CD8-positive, alpha-beta memory T cell (primary cell): ENCODE measurements around the gene FBXO46. TPM values are rescaled to one million over a fixed set of nuclear protein-coding genes. Genes with fewer than 3 reads are reported as not detected.
A peak's percentile ranks its signal among the peaks of the same experiment; 100 is the strongest.

Experiments used
- CTCF ChIA-PET: fragments of 350-600 bp; sonication (Branson Sonifier 250); formaldehyde crosslinking; loops from one replicate; lab custom pipeline; 2021; ENCODE audit warnings: antibody characterized with exemption; lab: Charles Lee
- POLR2A ChIA-PET: fragments of 350-600 bp; sonication (Branson Sonifier 250); formaldehyde crosslinking; loops from one replicate; lab custom pipeline; 2021; ENCODE audit warnings: antibody characterized with exemption; lab: Charles Lee
- DNase-seq, 5 donors: peaks; one replicate each; pipeline versions ENCODE4 v3.0.0 to v3.0.0-alpha.2; 2020 to 2022; ENCODE audit warnings: mixed read lengths in 1 of 5
- H3K27ac ChIP-seq: one replicate; pipeline ENCODE4 v1.7.0; 2013; ENCODE audit warnings: low read depth, mild to moderate bottlenecking, low read length, moderate library complexity
- H3K27me3 ChIP-seq: 2 replicates; pipeline ENCODE4 v1.7.0; 2013; ENCODE audit warnings: low read length, mild to moderate bottlenecking; ENCODE audit not compliant: insufficient read depth, poor library complexity, severe bottlenecking
- H3K36me3 ChIP-seq: 2 replicates; pipeline ENCODE4 v1.7.0; 2013; ENCODE audit warnings: mild to moderate bottlenecking, low read length, moderate library complexity; ENCODE audit not compliant: insufficient read depth
- H3K4me1 ChIP-seq: 2 replicates; pipeline ENCODE4 v1.7.0; 2013; ENCODE audit warnings: mild to moderate bottlenecking, low read length, moderate library complexity; ENCODE audit not compliant: insufficient read depth
- H3K4me3 ChIP-seq: 2 replicates; pipeline ENCODE4 v1.7.0; 2013; ENCODE audit warnings: mild to moderate bottlenecking, low read length
- H3K9me3 ChIP-seq: 2 replicates; pipeline ENCODE4 v1.7.0; 2013; ENCODE audit warnings: mild to moderate bottlenecking, low read length
- H3K27ac Mint-ChIP-seq, 8 donors: one replicate each; pipeline ENCODE4 v1.8.0; 2020 to 2021; ENCODE audit warnings: mixed read lengths in 8 of 8, mild to moderate bottlenecking in 6 of 8, inconsistent platforms in 3 of 8, moderate library complexity in 3 of 8
- H3K27me3 Mint-ChIP-seq, 2 donors: one replicate each; pipeline ENCODE4 v1.8.0; 2020 to 2021; ENCODE audit warnings: mixed read lengths in 2 of 2, mild to moderate bottlenecking in 1 of 2, moderate library complexity in 1 of 2
- H3K36me3 Mint-ChIP-seq, 3 donors: one replicate each; pipeline ENCODE4 v1.8.0; 2020 to 2021; ENCODE audit warnings: mixed read lengths in 3 of 3, inconsistent platforms in 1 of 3, mild to moderate bottlenecking in 1 of 3
- H3K4me1 Mint-ChIP-seq, 3 donors: one replicate each; pipeline ENCODE4 v1.8.0; 2020 to 2021; ENCODE audit warnings: mixed read lengths in 3 of 3, inconsistent platforms in 1 of 3, mild to moderate bottlenecking in 1 of 3
- H3K4me3 Mint-ChIP-seq, 7 donors: one replicate each; pipeline ENCODE4 v1.8.0; 2020 to 2021; ENCODE audit warnings: mixed read lengths in 7 of 7, mild to moderate bottlenecking in 6 of 7, moderate library complexity in 4 of 7, inconsistent platforms in 2 of 7
- H3K9me3 Mint-ChIP-seq, 5 donors: one replicate each; pipeline ENCODE4 v1.8.0; 2020 to 2022; ENCODE audit warnings: mixed read lengths in 5 of 5, mild to moderate bottlenecking in 3 of 5, moderate library complexity in 2 of 5, inconsistent platforms in 1 of 5
- polyA plus RNA-seq: library from polyadenylated mRNA; unstranded; fragments of 300-500 nt; fragmentation: Illumina TruSeq; gene quantifications from one replicate; pipeline ENCODE4 v1.2.3, GENCODE V29; 2021
- total RNA-seq, 2 experiments: library from RNA; stranded (reverse); gene quantifications; one replicate each; pipeline ENCODE4 v1.2.3, GENCODE V29; 2021

FBXO46 gene
- 10 to 100 TPM; 25.2 to 30.4 TPM for total RNA-seq
- 21.1 TPM for polyA plus RNA-seq

GRCh38 chr19:45730368-45731288, at the start of gene FBXO46:
TSS of gene FBXO46 (minus strand) at chr19:45730896. CDS start at chr19:45713495, 17,401 bp downstream.
- Mint-ChIP-seq H3K4me1 (peaks cover 23 to 38% (median 37%) of the 10 kb centered on the region in 3 donors), H3K36me3 (peaks cover 0 to 12% (median 1%) of the 10 kb centered on the region in 3 donors), H3K27ac (peak within 1 kb of the TSS; percentile 16 to 99 (median 90)), H3K27me3 (peaks cover 0 to 1% of the 10 kb centered on the region in 2 donors), H3K4me3 (peak within 1 kb of the TSS; percentile 82 to 99 (median 94)), H3K9me3 (no peaks in the 10 kb centered on the region)
- Histone ChIP-seq H3K27ac (peak within 1 kb of the TSS; percentile 81), H3K4me1 (peaks cover 27% of the 10 kb centered on the region), H3K27me3 (no peaks in the 10 kb centered on the region), H3K36me3 (no peaks in the 10 kb centered on the region), H3K9me3 (no peaks in the 10 kb centered on the region), H3K4me3 (peak within 1 kb of the TSS; percentile 88)
- ChIA-PET POLR2A (interaction anchor here (0.5 to 2.5 kb wide), 8 partner anchors 13 to 1695 kb away, joined by 3 to 19 read pairs (median 4); partner anchors contain the start of genes QPCTL, SIX5 and SNRPD2), CTCF (interaction anchor here (0.7 to 1.6 kb wide), 8 partner anchors 13 to 815 kb away, joined by 3 to 4 read pairs (median 4); partner anchors contain the start of genes QPCTL and SNRPD2)
- peak; percentile 85 to 94 (median 90) for DNase-seq

- H3K4me3 ChIP-seq = no peak overlapping the region
- no peaks in the 10 kb centered on the region for H3K36me3 ChIP-seq
- H3K9me3 ChIP-seq = no peaks in the 10 kb centered on the region
- ChIA-PET CTCF (interaction anchor here (2.4 kb wide), 1 partner anchor 10 kb away, joined by 15 read pairs; the partner anchor contains the start of gene SIX5), POLR2A (no interaction called here)
- peaks cover 18 to 24% (median 18%) of the 10 kb centered on the region in 3 donors for H3K4me1 Mint-ChIP-seq
- peaks cover 20% of the 10 kb centered on the region for H3K4me1 ChIP-seq
- H3K4me3 Mint-ChIP-seq = peak overlapping the region in 2 of 7 donors; percentile 9 to 83
- H3K27me3 ChIP-seq = peaks cover 5% of the 10 kb centered on the region
- peak overlapping the region in 1 of 8 donors; percentile 29 for H3K27ac Mint-ChIP-seq
- no peak overlapping the region for H3K27ac ChIP-seq
- no peak for DNase-seq
- no peaks in the 10 kb centered on the region for H3K9me3 Mint-ChIP-seq
- H3K27me3 Mint-ChIP-seq = peaks cover 11 to 21% of the 10 kb centered on the region in 2 donors
- H3K36me3 Mint-ChIP-seq = peaks cover 2 to 27% (median 14%) of the 10 kb centered on the region in 3 donors
Observed at GRCh38 chr19:45780146-45780447, 49.4 kb upstream of the FBXO46 start.

- POLR2A ChIA-PET = interaction anchor here (1.2 kb wide), 1 partner anchor 10 kb away, joined by 14 read pairs; the partner anchor contains the start of gene SIX5
- Mint-ChIP-seq H3K4me1 (peaks cover 18 to 24% (median 18%) of the 10 kb centered on the region in 3 donors), H3K9me3 (no peaks in the 10 kb centered on the region), H3K4me3 (peak overlapping the region in 6 of 7 donors; percentile 78 to 93 (median 84)), H3K27me3 (peaks cover 11 to 21% of the 10 kb centered on the region in 2 donors), H3K27ac (peak overlapping the region in 5 of 8 donors; percentile 0 to 84 (median 67)), H3K36me3 (peaks cover 2 to 26% (median 14%) of the 10 kb centered on the region in 3 donors)
- Histone ChIP-seq H3K27me3 (peaks cover 5% of the 10 kb centered on the region), H3K36me3 (no peaks in the 10 kb centered on the region), H3K4me3 (peak overlapping the region; percentile 46), H3K9me3 (no peaks in the 10 kb centered on the region), H3K4me1 (peaks cover 20% of the 10 kb centered on the region), H3K27ac (no peak overlapping the region)
- DNase-seq = peak; percentile 60 to 83 (median 81)
- CTCF ChIA-PET = interaction anchor here (1.0 to 2.4 kb wide), 6 partner anchors 10 to 69 kb away, joined by 3 to 15 read pairs (median 4); partner anchors contain the start of genes DMWD and SIX5
Observed at GRCh38 chr19:45779231-45780145, 48.8 kb upstream of the FBXO46 start.

- Mint-ChIP-seq H3K27me3 (peaks cover 11 to 21% of the 10 kb centered on the region in 2 donors), H3K36me3 (peaks cover 2 to 29% (median 14%) of the 10 kb centered on the region in 3 donors), H3K27ac (no peak overlapping the region), H3K4me1 (peaks cover 18 to 24% (median 18%) of the 10 kb centered on the region in 3 donors), H3K4me3 (peak overlapping the region in 2 of 7 donors; percentile 82 to 84), H3K9me3 (no peaks in the 10 kb centered on the region)
- CTCF ChIA-PET = interaction anchor here (1.5 to 2.4 kb wide), 2 partner anchors 8 to 39 kb away, joined by 5 to 15 read pairs; partner anchors contain the start of gene SIX5
- POLR2A ChIA-PET = no interaction called here
- DNase-seq = no peak
- Histone ChIP-seq H3K9me3 (no peaks in the 10 kb centered on the region), H3K27me3 (peaks cover 5% of the 10 kb centered on the region), H3K36me3 (no peaks in the 10 kb centered on the region), H3K4me3 (no peak overlapping the region), H3K27ac (no peak overlapping the region), H3K4me1 (peaks cover 20% of the 10 kb centered on the region)
Observed at GRCh38 chr19:45778010-45778661, 47.4 kb upstream of the FBXO46 start.

GRCh38 chr19:45777395-45777961, 46.8 kb upstream of the FBXO46 start:
- Mint-ChIP-seq H3K4me1 (peaks cover 18 to 24% (median 18%) of the 10 kb centered on the region in 3 donors), H3K9me3 (no peaks in the 10 kb centered on the region), H3K4me3 (no peak overlapping the region), H3K36me3 (peaks cover 2 to 29% (median 14%) of the 10 kb centered on the region in 3 donors), H3K27ac (no peak overlapping the region), H3K27me3 (peaks cover 11 to 21% of the 10 kb centered on the region in 2 donors)
- H3K4me1 ChIP-seq = peaks cover 20% of the 10 kb centered on the region
- no peak overlapping the region for H3K27ac ChIP-seq
- H3K27me3 ChIP-seq = peaks cover 5% of the 10 kb centered on the region
- DNase-seq = no peak
- CTCF ChIA-PET = interaction anchor here (1.4 kb wide), 1 partner anchor 22 kb away, joined by 4 read pairs; no protein-coding TSS in a partner anchor
- POLR2A ChIA-PET = no interaction called here
- H3K36me3 ChIP-seq = no peaks in the 10 kb centered on the region
- H3K4me3 ChIP-seq = no peak overlapping the region
- H3K9me3 ChIP-seq = no peaks in the 10 kb centered on the region

- Mint-ChIP-seq H3K27me3 (peaks cover 4 to 10% of the 10 kb centered on the region in 2 donors), H3K9me3 (no peaks in the 10 kb centered on the region)
- H3K27me3 ChIP-seq = peaks cover 2% of the 10 kb centered on the region
Observed at GRCh38 chr19:45774765-45775164, 44.1 kb upstream of the FBXO46 start.

More at GRCh38 chr19:45774765-45775164, 44.1 kb upstream of the FBXO46 start:
- H3K4me3 Mint-ChIP-seq = no peak overlapping the region
- ChIA-PET CTCF (interaction anchor here (2.6 kb wide), 1 partner anchor 25 kb away, joined by 23 read pairs; no protein-coding TSS in a partner anchor), POLR2A (interaction anchor here (0.6 kb wide), 1 partner anchor 1207 kb away, joined by 4 read pairs; no protein-coding TSS in a partner anchor)
- Histone ChIP-seq H3K27ac (no peak overlapping the region), H3K4me1 (peaks cover 13% of the 10 kb centered on the region), H3K4me3 (no peak overlapping the region), H3K9me3 (no peaks in the 10 kb centered on the region), H3K36me3 (no peaks in the 10 kb centered on the region)
- peaks cover 19 to 34% (median 22%) of the 10 kb centered on the region in 3 donors for H3K4me1 Mint-ChIP-seq
- H3K36me3 Mint-ChIP-seq = peaks cover 2 to 31% (median 14%) of the 10 kb centered on the region in 3 donors
- no peak overlapping the region for H3K27ac Mint-ChIP-seq
- no peak for DNase-seq
